ENCODE results near the gene MRPL36.

The MRPL36 gene

GRCh38 chr5:1783216-1783554 is 16.5 kb downstream of the MRPL36 start:
- in situ Hi-C loops (cut with HindIII; ENCODE audit: low sequenced_read_pairs): no loop called here

- in situ Hi-C loops (cut with HindIII; ENCODE audit: low sequenced_read_pairs): no loop called here
Measured at GRCh38 chr5:1782385-1783215, 17.0 kb downstream of the MRPL36 start.

DNA sequence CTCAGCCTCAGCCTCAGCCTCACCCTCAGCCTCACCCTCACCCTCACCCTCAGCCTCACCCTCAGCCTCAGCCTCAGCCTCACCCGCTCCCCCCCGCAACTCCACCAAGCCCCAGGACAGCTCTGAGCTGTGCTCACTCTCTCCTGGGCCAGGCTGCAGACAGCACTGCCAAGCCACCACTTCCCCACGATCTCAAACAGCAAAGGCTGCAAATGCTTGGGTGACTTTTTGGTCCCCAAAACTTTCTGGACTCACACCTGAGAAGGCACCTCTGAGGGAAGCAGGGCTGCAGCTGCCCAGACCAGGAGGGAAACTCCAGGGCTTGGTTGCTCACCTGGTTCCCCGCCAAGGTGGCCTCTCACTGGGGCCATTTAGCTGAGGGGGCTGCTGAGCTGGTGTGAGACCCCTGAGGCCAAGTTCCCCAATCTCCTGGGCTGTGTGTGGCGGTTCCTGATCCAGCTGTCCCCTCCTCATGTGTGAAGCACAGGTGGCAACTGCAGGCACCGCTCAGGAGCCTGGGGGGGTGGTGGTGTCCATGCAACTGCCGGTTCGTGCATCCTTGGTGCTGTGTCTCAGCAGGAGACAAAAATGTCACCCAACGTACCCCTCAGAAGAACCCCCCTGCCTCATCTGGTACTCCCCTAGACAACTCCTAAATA is 17.8 kb downstream of the MRPL36 start:
- in situ Hi-C loops (cut with HindIII; ENCODE audit: low sequenced_read_pairs): no loop called here

GRCh38 chr5:1781107-1781506 is 18.5 kb downstream of the MRPL36 start:
- in situ Hi-C loops (cut with HindIII; ENCODE audit: low sequenced_read_pairs): no loop called here

DNA sequence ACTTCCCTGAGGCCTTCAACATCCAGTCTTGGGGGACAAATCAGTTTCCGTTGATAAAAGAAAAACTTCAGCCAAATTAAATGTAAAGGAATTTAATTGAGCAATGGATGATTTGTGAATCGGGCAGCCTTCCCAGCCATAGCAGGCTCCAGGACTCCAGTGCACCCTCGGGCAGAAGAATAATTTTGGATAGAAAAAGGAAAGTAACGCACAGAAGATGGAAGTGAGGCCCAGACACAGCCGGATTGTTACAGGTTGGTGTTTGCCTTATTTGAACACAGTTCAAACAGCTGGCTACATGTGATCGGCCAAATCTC is 19.1 kb downstream of the MRPL36 start:
- in situ Hi-C loops (cut with HindIII; ENCODE audit: low sequenced_read_pairs): no loop called here

- in situ Hi-C loops (cut with HindIII; ENCODE audit: low sequenced_read_pairs): no loop called here
Measured at GRCh38 chr5:1779782-1780613, 19.6 kb downstream of the MRPL36 start.

DNA sequence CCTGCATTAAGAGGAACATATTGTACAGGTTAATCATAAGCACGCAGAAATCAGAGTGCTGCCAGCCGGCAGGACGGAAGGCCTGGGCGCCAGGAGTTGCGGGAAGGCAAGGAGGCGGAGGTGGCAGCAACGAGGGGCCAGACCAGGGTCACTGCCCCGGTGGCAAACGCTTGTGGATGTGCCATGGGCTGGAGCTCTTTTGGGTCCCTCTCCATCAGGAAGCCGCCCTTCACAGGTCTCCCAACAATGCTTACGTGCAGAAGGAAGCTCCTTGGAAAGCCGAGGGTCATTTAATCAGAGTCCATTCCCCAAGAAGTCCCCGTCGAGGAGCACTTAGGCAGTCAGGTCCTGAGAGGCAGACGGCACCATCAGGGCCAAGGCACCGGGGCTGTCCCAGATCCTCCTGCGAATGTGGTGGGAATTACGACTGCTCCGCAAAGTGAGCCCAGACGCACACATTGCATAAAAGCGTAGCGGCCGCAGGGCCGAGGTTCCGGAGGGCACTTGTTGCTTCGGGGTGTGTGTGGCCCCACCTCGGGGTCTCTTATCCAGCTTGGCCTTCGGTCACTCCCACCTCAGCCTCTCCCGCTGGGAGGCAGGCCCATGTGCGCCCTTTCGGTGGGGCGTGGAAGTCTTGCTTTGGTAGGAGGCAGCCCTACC is 20.5 kb downstream of the MRPL36 start:
- in situ Hi-C loops (cut with HindIII; ENCODE audit: low sequenced_read_pairs): no loop called here

- in situ Hi-C loops (cut with HindIII; ENCODE audit: low sequenced_read_pairs): no loop called here
Measured at GRCh38 chr5:1778138-1779020, 21.3 kb downstream of the MRPL36 start.

DNA sequence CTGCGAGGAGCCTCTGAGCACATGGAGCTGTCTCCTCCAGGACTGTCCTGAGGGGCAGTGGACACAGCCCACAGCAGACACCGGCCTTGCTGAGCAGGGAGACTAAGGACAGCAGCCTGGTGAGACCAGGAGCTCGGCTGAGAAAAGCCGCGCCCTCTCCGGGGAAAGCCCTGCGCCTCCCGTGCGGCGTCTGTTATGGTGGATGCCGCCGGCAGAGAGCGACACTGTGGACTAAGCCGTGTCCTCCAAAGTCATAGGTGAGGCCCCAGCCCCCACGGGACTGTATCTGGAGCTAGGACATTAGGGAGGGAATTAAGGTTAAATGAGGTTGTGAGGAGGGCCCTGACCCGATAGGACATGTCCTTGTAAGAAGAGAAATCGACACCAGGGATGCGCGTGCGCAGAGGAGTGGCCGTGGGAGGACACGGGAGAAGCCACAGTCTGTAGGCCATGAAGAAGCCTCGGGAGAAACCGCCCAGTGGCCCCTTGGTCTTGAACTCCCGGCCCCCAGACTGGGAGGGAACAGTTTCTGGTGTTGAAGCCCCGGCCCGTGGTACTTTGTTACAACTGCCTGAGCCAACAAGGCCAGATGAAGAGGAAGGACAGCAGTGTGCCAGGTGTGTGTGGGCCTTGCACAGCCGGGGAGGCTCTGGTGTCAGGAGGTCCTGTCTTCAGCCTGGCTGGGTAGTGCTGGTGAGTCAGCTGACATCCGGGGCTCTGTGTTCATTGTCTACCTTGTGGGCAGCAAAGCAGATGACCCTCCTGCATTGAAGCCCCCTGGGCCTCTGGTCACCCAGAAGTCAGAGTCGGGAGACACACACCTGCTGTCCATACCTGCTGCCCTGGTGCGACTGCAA is 22.1 kb downstream of the MRPL36 start:
- in situ Hi-C loops (cut with HindIII; ENCODE audit: low sequenced_read_pairs): no loop called here

DNA sequence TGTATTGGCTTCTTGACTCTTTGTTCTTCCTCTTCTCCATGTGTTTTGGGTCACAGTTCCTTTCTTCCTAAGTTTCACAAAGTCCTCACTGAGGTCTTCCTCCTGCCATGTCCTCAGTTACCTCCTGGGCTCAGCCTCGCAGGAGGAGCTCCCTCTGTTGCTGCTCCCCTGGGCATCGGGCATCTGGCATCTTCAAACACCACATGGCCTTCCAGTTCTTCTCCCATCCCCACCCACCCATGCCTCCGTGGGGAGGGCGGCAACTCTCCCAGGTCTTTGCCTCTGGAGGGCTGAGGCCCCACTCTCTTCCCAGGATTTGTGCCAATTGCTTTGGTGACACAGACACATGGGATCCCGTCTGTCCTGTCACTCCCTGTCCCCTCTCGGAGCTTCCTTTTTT is 22.8 kb downstream of the MRPL36 start:
- in situ Hi-C loops (cut with HindIII; ENCODE audit: low sequenced_read_pairs): no loop called here

DNA sequence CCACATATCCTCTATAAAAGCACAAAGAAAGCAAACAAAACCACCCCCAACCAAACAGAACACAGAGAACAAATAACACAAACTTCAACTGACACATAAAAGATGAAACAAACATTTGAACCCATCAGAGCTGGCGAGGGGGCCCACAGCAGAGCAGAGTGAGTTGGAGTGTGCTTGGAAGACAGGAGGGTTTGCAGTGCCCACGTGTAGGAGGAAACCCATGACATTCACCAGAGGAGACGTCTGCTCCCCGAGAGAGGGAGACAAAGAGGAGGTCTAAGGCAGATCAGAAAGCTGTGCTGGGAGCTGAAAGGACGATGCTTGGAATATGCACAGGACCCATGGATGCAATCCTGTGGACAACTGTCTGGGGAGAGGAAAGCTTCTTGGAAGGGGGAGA is 27.0 kb downstream of the MRPL36 start:
- in situ Hi-C loops (cut with HindIII; ENCODE audit: low sequenced_read_pairs): loop anchor here (5.0 to 25.0 kb wide), 3 partner anchors 80 to 390 kb away; no protein-coding TSS in a partner anchor

DNA sequence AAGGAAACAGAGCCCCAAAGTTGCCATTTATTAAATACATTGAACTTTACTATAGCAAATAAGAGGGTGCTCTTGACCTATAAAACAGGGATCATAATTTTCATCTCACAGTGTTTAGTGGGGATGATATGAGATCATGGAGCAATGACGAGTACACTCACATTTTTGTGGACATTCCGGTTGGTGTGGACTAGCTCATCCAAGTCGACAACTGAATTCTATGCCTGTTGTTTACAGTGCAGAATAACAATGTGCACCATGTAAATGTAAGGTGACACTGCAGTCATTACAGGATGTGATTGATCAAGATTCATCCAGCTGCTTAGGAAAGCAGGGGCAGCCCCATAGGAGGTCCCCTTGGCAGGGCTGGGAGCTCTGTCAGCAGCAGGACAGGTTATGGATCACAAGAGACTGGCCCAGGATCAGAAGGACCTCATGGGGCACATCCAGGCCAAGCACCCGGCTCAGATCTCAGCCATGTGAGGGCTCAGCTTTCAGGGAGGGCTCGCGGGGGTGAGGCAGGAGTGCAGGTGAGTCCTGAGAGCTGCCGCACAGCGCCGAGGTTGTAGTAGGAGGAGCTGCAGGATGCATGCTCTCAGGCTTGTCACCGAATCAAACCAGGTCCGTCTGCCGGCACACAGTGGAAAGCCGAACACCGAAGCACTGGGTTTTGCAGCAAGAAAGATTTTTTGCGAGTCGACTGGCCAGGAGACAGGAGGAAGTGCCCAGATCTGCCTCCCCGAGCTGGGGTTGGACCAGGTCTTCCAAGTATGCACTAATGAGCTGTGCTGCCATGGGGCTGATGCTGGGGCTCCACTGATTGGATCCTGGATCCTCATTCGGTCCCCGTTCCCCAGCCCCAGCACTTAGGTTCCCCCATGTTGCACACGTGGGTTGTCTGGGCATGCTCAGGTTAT is 28.2 kb downstream of the MRPL36 start:
- in situ Hi-C loops (cut with HindIII; ENCODE audit: low sequenced_read_pairs): loop anchor here (5.0 to 25.0 kb wide), 3 partner anchors 81 to 391 kb away; no protein-coding TSS in a partner anchor

GRCh38 chr5:1770443-1770802 is 29.2 kb downstream of the MRPL36 start:
- in situ Hi-C loops (cut with HindIII; ENCODE audit: low sequenced_read_pairs): loop anchor here (5.0 to 25.0 kb wide), 3 partner anchors 82 to 392 kb away; no protein-coding TSS in a partner anchor

DNA sequence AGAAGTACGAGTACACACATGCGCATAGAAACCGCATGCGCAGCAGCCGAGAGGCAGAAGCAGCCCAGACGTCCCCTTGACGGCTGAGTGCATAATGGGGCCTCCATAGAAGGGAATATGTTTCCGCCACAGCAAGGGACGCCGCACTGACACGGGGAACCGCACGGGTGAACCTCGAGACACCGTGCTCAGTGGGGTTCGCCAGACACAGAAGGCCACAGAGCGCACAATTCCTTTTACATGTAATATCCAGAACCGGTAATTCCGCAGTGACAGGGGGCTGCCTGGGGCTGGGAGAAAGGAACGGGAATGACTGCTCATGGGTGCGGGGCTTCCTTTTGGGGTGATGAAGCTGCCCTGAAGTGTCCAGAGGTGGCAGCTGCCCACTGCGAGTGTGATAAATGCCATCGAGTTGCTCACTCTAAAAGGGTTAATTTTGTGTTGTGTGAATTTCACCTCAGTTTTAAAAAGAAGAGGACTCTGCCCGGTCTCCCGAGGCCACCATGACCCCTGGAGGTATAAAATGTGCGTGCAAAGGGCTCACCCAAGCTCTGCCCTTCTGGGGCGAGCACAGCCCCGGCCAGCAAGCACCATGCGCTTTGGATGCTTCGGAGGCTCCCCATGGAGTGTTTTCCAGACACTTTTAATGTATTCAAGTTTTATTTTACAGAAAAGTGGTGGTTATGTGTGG is 29.7 kb downstream of the MRPL36 start:
- in situ Hi-C loops (cut with HindIII; ENCODE audit: low sequenced_read_pairs): loop anchor here (5.0 to 25.0 kb wide), 3 partner anchors 82 to 392 kb away; no protein-coding TSS in a partner anchor

DNA sequence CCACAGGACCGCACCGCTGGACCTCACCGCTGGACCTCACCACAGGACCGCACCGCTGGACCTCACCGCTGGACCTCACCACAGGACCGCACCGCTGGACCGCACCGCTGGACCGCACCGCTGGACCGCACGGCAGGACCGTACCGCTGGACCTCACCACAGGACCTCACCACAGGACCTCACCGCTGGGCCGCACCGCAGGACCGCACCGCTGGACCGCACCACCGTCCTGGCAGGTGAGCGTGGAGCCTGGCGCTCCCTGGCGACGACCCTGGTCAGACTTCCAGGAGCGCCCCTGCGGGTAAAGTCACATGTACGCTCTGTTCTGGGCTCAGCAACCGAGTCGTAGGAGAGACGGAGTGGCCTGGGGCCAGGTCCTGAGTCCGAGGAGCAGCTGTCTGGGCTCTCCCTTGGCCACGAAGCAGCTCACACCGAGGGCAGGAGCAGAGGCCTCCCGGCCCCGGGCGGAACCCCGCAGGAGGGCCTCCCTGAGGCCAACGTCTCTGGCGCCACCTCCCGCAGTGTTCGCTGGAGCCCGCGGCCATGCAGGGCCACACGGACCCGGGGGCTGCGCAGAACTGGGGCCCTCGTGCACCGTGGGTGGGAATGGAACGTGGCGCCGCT is 30.5 kb downstream of the MRPL36 start:
- in situ Hi-C loops (cut with HindIII; ENCODE audit: low sequenced_read_pairs): loop anchor here (25.0 kb wide), 2 partner anchors 268 to 393 kb away; no protein-coding TSS in a partner anchor

DNA sequence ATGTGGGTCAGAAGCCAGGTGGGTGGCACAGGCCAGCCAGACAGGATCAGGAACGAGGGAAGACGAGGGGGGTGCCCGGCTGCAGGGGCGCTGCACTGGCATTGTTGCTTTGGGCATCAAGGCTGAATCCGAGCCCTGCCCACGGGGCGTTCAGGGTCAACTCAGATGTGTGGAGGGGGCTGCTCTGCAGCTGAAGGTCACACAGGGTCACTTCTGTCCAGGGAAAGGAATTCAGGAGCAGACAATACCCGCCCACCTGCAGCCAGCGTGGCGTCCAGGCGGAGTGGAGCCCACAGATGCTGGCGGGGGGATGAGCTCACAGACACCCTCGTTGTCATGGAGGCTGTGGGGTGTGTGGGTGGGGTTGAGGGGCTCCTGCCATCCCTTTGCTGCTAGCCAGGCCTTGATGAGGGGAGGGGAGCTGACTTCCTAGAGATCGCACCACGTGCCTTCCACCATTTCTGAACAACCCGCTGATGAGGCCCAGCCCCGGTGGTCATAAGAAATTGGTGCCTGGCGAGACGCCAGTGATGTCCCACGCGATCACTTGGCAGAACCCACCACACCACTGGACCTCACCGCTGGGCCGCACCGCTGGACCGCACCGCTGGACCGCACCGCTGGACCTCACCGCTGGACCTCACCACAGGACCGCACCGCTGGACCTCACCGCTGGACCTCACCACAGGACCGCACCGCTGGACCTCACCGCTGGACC is 31.2 kb downstream of the MRPL36 start:
- in situ Hi-C loops (cut with HindIII; ENCODE audit: low sequenced_read_pairs): loop anchor here (25.0 kb wide), 2 partner anchors 269 to 394 kb away; no protein-coding TSS in a partner anchor
